Endothelial cell of umbilical vein (primary cell): Measurements from ENCODE around the gene NLRP9. TPM values are rescaled to one million over a fixed set of nuclear protein-coding genes. Genes with fewer than 3 reads are reported as not detected.
"Not testable (repeated sequence)": the region's sequence is repeated elsewhere in the genome, so short reads cannot be mapped to it uniquely, and the experiment has no call there.

Source experiments
- BruUV-seq: library from RNA; stranded (reverse); fragments of 400-500 nt; replicated peaks from 2 replicates; lab custom pipeline; 2021; lab: Mats Ljungman, UMichigan
- CTCF ChIA-PET: fragments of 300-600, 350-600 bp; sonication (Branson Sonifier 250); formaldehyde crosslinking; loops from one replicate; lab custom pipeline; 2021; ENCODE audit warnings: antibody characterized with exemption, inconsistent platforms; lab: Charles Lee
- POLR2A ChIA-PET: fragments of 300-600, 350-600 bp; sonication (Branson Sonifier 250); formaldehyde crosslinking; loops from one replicate; lab custom pipeline; 2021; ENCODE audit warnings: antibody characterized with exemption, inconsistent platforms; lab: Charles Lee
- DNase-seq: peaks from one replicate; pipeline ENCODE4 v3.0.0-alpha.2; 2011; ENCODE audit warnings: low read depth, low spot score
- FAIRE-seq: peaks from 2 replicates; lab custom pipeline; 2011; peaks lifted over from hg19 to GRCh38; lab: Jason Lieb, UNC
- H2AFZ ChIP-seq: 2 replicates; pipeline ENCODE4 v1.6.0; 2012; ENCODE audit warnings: low read depth, low read length, control low read depth, inconsistent platforms
- H3K27ac ChIP-seq: 2 replicates; pipeline ENCODE4 v1.5.1; 2011; ENCODE audit warnings: low read depth, mild to moderate bottlenecking, control low read depth, low read length, moderate library complexity; ENCODE audit not compliant: insufficient read depth
- H3K27me3 ChIP-seq, 2 experiments: 2 replicates each; pipeline versions ENCODE4 v1.6.0 to v1.6.1; 2011; ENCODE audit warnings: low read length in 2 of 2, mixed read lengths in 1 of 2; ENCODE audit not compliant: control insufficient read depth in 2 of 2, insufficient read depth in 2 of 2
- H3K36me3 ChIP-seq, 2 experiments: 2 replicates in 1 of 2; 3 replicates in 1 of 2; pipeline ENCODE4 v1.5.1; 2011; ENCODE audit warnings: low read length in 2 of 2, mild to moderate bottlenecking in 1 of 2, moderate library complexity in 1 of 2; ENCODE audit not compliant: control insufficient read depth in 2 of 2, insufficient read depth in 2 of 2; ENCODE audit errors: extremely low read depth in 1 of 2
- H3K4me1 ChIP-seq: 3 replicates; pipeline ENCODE4 v1.5.1; 2011; ENCODE audit warnings: mild to moderate bottlenecking, low read length; ENCODE audit not compliant: control insufficient read depth, insufficient read depth; ENCODE audit errors: extremely low read depth
- H3K4me2 ChIP-seq: 2 replicates; pipeline ENCODE4 v1.6.1; 2011; ENCODE audit warnings: low read length, control low read depth, mixed read lengths; ENCODE audit not compliant: insufficient read depth
- H3K4me3 ChIP-seq, 3 experiments: fragments of 200-600 bp in 1 of 3; sonication (generic), shearing (Covaris generic) in 1 of 3; replicated peaks in 1 of 3; 2 replicates each; pipeline ENCODE4 v1.5.1; 2011 to 2016; ENCODE audit warnings: control low read depth in 3 of 3, low read length in 3 of 3, mild to moderate bottlenecking in 2 of 3, inconsistent platforms in 1 of 3, low read depth in 1 of 3, moderate library complexity in 1 of 3; ENCODE audit not compliant: insufficient read depth in 1 of 3
- H3K79me2 ChIP-seq: 2 replicates; pipeline ENCODE4 v1.6.0; 2012; ENCODE audit warnings: low read length, inconsistent platforms; ENCODE audit not compliant: control insufficient read depth, insufficient read depth
- H3K9ac ChIP-seq: replicated peaks from 2 replicates; pipeline ENCODE3; 2011; ENCODE audit warnings: low read length, control low read depth; ENCODE audit not compliant: insufficient read depth; ENCODE audit errors: extremely low read depth
- H3K9me1 ChIP-seq: replicated peaks from 3 replicates; pipeline ENCODE4 v1.6.0; 2011; ENCODE audit warnings: mild to moderate bottlenecking, low read length; ENCODE audit not compliant: control insufficient read depth, insufficient read depth; ENCODE audit errors: extremely low read depth
- H3K9me3 ChIP-seq: replicated peaks from 2 replicates; pipeline ENCODE4 v1.5.1; 2012; ENCODE audit warnings: low read length, inconsistent platforms; ENCODE audit not compliant: control insufficient read depth, insufficient read depth
- H4K20me1 ChIP-seq: replicated peaks from 2 replicates; pipeline ENCODE3; 2011; ENCODE audit warnings: mild to moderate bottlenecking, low read length; ENCODE audit not compliant: control insufficient read depth, insufficient read depth; ENCODE audit errors: extremely low read depth
- EZH2 ChIP-seq: IDR thresholded peaks from 2 replicates; pipeline ENCODE4 v1.6.1; 2012; ENCODE audit warnings: borderline replicate concordance, low read depth, mild to moderate bottlenecking, moderate library complexity, low read length, inconsistent platforms; ENCODE audit not compliant: severe bottlenecking
- FOS ChIP-seq: IDR thresholded peaks from 2 replicates; pipeline ENCODE4 v1.6.1; 2011; ENCODE audit warnings: mild to moderate bottlenecking, low read length, moderate library complexity, borderline replicate concordance; ENCODE audit not compliant: insufficient read depth
- GATA2 ChIP-seq: IDR thresholded peaks from 2 replicates; pipeline ENCODE4 v1.7.0; 2011; ENCODE audit warnings: low read depth, mild to moderate bottlenecking, moderate library complexity, mixed read lengths, low read length; ENCODE audit not compliant: insufficient read length, insufficient read depth
- JUN ChIP-seq: IDR thresholded peaks from 2 replicates; pipeline ENCODE4 v1.6.1; 2011; ENCODE audit warnings: borderline replicate concordance, low read depth; ENCODE audit not compliant: insufficient read length, insufficient read depth
- MAX ChIP-seq: IDR thresholded peaks from 2 replicates; pipeline ENCODE4 v1.6.1; 2011; ENCODE audit not compliant: insufficient read depth, insufficient read length
- MYC ChIP-seq: IDR thresholded peaks from one replicate; pipeline ENCODE4 v1.6.1; 2011; ENCODE audit warnings: mild to moderate bottlenecking, low read depth, low read length
- POLR2A ChIP-seq: IDR thresholded peaks from 2 replicates; pipeline ENCODE4 v1.6.1; 2012; ENCODE audit warnings: low read depth, mild to moderate bottlenecking, control low read depth, low read length
- dilution Hi-C: fragments of 300-500 bp; cut with MboI; formaldehyde crosslinking; loops from one replicate; pipeline ENCODE4 v1.15.0; 2019; ENCODE audit warnings: low sequenced_read_pairs; ENCODE audit not compliant: extremely low pct_ligation_motif_present
- intact Hi-C: fragments of 100-400 bp; cut with micrococcal nuclease; formaldehyde crosslinking; loops from one replicate; pipeline ENCODE4 v1.10.0; 2022
- polyA plus RNA-seq, 4 experiments: library from polyadenylated mRNA; depleted of rRNA in 3 of 4; stranded (reverse) in 3 of 4; unstranded in 1 of 4; fragments of >200 nt; gene quantifications; 2 replicates each; pipeline versions ENCODE4 v1.2.1 to v1.2.3, GENCODE V29; 2011 to 2012; ENCODE audit warnings: missing spikeins in 1 of 4
- total RNA-seq: library from RNA; stranded (reverse); gene quantifications from 2 replicates; pipeline ENCODE4 v1.2.3, GENCODE V29; 2021

NLRP9 gene
- total and polyA plus RNA-seq, 2 donors (not counting 3 experiments of a cell fraction or from before 2014, with no cell fraction given), result not detected

GRCh38 chr19:55720214-55720746, 17.9 kb downstream of the NLRP9 start:
- Histone ChIP-seq H3K9me1 (no peaks in the 10 kb centered on the region), H3K9me3 (no peaks in the 10 kb centered on the region), H3K79me2 (no peaks in the 10 kb centered on the region), H3K4me3 (no peak overlapping the region), H2AFZ (no peak overlapping the region), H4K20me1 (no peaks in the 10 kb centered on the region), H3K36me3 (no peaks in the 10 kb centered on the region), H3K9ac (no peak overlapping the region), H3K27ac (no peak overlapping the region), H3K4me1 (no peaks in the 10 kb centered on the region), H3K27me3 (no peaks in the 10 kb centered on the region), H3K4me2 (no peak overlapping the region)
- ChIA-PET POLR2A (no interaction called here), CTCF (no interaction called here)
- no peak for DNase-seq
- BruUV-seq, result no TSS peak
- no peak for FAIRE-seq
- dilution Hi-C loops, result no loop called here
- TF ChIP-seq EZH2, result no peak
- no peak for TF ChIP-seq GATA2
- no peak for TF ChIP-seq JUN
- no peak for TF ChIP-seq POLR2A
- no peak for TF ChIP-seq FOS
- TF ChIP-seq MAX, result no peak
- no peak for TF ChIP-seq MYC
- intact Hi-C loops, result no loop called here

- H3K4me1 ChIP-seq, H3K79me2 ChIP-seq, DNase-seq, H3K9ac ChIP-seq, H3K9me3 ChIP-seq, intact Hi-C loops, H3K9me1 ChIP-seq, CTCF ChIA-PET, BruUV-seq, H3K4me3 ChIP-seq, H3K27me3 ChIP-seq, H4K20me1 ChIP-seq, H3K27ac ChIP-seq, FAIRE-seq, H2AFZ ChIP-seq, POLR2A ChIA-PET, H3K36me3 ChIP-seq, dilution Hi-C loops, H3K4me2 ChIP-seq: not testable (repeated sequence)
These were observed 20.1 kb downstream of the NLRP9 start for GRCh38 chr19:55717879-55718711.
